NB4 (cell line): ENCODE measurements around the gene GRIA1.

Source experiments
- POLR2A ChIP-seq: IDR thresholded peaks from 2 replicates; pipeline ENCODE4 v1.6.1; 2011; ENCODE audit warnings: mild to moderate bottlenecking; ENCODE audit not compliant: insufficient read length; ENCODE audit errors: extremely low read depth
- TF ChIP-seq, protein P1 (sequence below): IDR thresholded peaks from one replicate; pipeline ENCODE4 v1.5.1; 2012; ENCODE audit warnings: low read depth, low read length

DNA sequence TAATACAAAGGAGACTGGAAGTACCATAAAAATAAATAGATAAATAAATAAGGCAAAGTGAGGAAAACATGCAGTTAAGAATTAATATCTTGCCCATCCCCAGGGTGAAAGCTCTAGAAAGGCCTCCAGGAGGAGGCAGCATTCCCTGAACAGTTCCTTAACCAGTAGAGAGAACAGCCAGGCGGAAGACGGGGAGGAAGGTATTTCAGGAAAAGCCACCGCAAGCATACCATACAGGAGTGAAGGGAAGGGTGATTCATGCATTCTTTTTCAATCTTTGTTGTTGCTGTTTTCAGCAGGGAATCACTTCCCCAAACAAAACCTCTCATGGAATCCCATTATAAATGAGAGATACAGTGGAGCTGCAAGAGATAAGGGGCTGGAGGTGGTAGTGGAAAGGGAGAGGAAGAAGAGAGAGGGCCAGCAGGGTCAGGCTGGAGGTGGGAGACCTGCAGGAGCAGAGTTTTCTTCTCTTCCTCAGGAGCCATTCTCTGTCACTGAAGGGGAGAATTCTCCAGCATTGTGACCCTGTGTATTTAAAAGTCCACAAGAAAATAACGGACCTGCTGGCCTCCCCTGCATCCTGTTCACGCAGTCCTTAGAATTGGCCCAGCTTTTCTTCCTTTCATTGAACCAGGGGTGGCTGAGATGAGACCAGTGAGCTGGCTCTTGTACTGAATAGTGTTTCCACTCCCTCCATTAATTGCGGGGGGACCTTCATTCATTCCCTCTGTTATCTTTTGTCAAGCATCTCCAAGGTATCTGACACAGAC, 292.3 kb downstream of the GRIA1 start:
- TF ChIP-seq, protein P1, sequence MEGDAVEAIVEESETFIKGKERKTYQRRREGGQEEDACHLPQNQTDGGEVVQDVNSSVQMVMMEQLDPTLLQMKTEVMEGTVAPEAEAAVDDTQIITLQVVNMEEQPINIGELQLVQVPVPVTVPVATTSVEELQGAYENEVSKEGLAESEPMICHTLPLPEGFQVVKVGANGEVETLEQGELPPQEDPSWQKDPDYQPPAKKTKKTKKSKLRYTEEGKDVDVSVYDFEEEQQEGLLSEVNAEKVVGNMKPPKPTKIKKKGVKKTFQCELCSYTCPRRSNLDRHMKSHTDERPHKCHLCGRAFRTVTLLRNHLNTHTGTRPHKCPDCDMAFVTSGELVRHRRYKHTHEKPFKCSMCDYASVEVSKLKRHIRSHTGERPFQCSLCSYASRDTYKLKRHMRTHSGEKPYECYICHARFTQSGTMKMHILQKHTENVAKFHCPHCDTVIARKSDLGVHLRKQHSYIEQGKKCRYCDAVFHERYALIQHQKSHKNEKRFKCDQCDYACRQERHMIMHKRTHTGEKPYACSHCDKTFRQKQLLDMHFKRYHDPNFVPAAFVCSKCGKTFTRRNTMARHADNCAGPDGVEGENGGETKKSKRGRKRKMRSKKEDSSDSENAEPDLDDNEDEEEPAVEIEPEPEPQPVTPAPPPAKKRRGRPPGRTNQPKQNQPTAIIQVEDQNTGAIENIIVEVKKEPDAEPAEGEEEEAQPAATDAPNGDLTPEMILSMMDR: no peak
- no peak for TF ChIP-seq POLR2A
